Trophoblast cell (in vitro differentiated cells and primary cell): Measurements from ENCODE around the gene GRM5.

ENCODE experiments used
- DNase-seq, 2 donors: peaks; one replicate each; pipeline ENCODE4 v3.0.0-alpha.2; 2016
- H2AFZ ChIP-seq: 2 replicates; pipeline ENCODE4 v1.6.1; 2013; ENCODE audit warnings: low read length, moderate library complexity, mild to moderate bottlenecking; ENCODE audit not compliant: insufficient read depth, poor library complexity
- H2AK5ac ChIP-seq: 2 replicates; pipeline ENCODE4 v1.6.1; 2013; ENCODE audit warnings: mild to moderate bottlenecking, low read length
- H2BK120ac ChIP-seq: 2 replicates; pipeline ENCODE4 v1.6.1; 2013; ENCODE audit warnings: low read length, mild to moderate bottlenecking, moderate library complexity; ENCODE audit not compliant: insufficient read depth, poor library complexity
- H2BK12ac ChIP-seq: 2 replicates; pipeline ENCODE4 v1.6.1; 2013; ENCODE audit warnings: mild to moderate bottlenecking, low read length, moderate library complexity
- H2BK5ac ChIP-seq: 2 replicates; pipeline ENCODE4 v1.6.1; 2013; ENCODE audit warnings: low read length, low read depth, moderate library complexity, mild to moderate bottlenecking; ENCODE audit not compliant: poor library complexity
- H3K14ac ChIP-seq: 2 replicates; pipeline ENCODE4 v1.6.1; 2013; ENCODE audit warnings: mild to moderate bottlenecking, low read length
- H3K18ac ChIP-seq: 2 replicates; pipeline ENCODE4 v1.6.1; 2013; ENCODE audit warnings: mild to moderate bottlenecking, low read length
- H3K23ac ChIP-seq: 2 replicates; pipeline ENCODE4 v1.6.1; 2013; ENCODE audit warnings: low read length
- H3K27ac ChIP-seq: 2 replicates; pipeline ENCODE4 v1.5.1; 2013; ENCODE audit warnings: low read depth, mild to moderate bottlenecking, inconsistent platforms, low read length, moderate library complexity
- H3K27me3 ChIP-seq: 2 replicates; pipeline ENCODE4 v1.6.1; 2013; ENCODE audit warnings: inconsistent platforms, mild to moderate bottlenecking, low read length, moderate library complexity; ENCODE audit not compliant: insufficient read depth
- H3K36me3 ChIP-seq, 2 experiments: 1 replicate in 1 of 2; 2 replicates in 1 of 2; pipeline ENCODE4 v1.6.1; 2013; ENCODE audit warnings: low read length in 2 of 2, mild to moderate bottlenecking in 2 of 2, moderate library complexity in 1 of 2; ENCODE audit not compliant: insufficient read depth in 2 of 2, control insufficient read depth in 1 of 2
- H3K4ac ChIP-seq: 2 replicates; pipeline ENCODE4 v1.6.1; 2013; ENCODE audit warnings: low read depth, mild to moderate bottlenecking, low read length, moderate library complexity
- H3K4me1 ChIP-seq, 2 experiments: 1 replicate in 1 of 2; 2 replicates in 1 of 2; pipeline ENCODE4 v1.6.1; 2013; ENCODE audit warnings: low read length in 2 of 2, mild to moderate bottlenecking in 2 of 2, moderate library complexity in 1 of 2; ENCODE audit not compliant: insufficient read depth in 2 of 2, control insufficient read depth in 1 of 2
- H3K4me2 ChIP-seq: 2 replicates; pipeline ENCODE4 v1.6.1; 2013; ENCODE audit warnings: inconsistent platforms, mild to moderate bottlenecking, low read length, moderate library complexity
- H3K4me3 ChIP-seq: 2 replicates; pipeline ENCODE4 v1.5.1; 2013; ENCODE audit warnings: mild to moderate bottlenecking, low read depth, low read length, inconsistent platforms
- H3K79me1 ChIP-seq: one replicate; pipeline ENCODE4 v1.6.1; 2013; ENCODE audit warnings: low read length
- H3K79me2 ChIP-seq: 2 replicates; pipeline ENCODE4 v1.6.1; 2013; ENCODE audit warnings: low read length, mild to moderate bottlenecking; ENCODE audit not compliant: control insufficient read depth, insufficient read depth, poor library complexity
- H3K9ac ChIP-seq: 2 replicates; pipeline ENCODE4 v1.6.1; 2013; ENCODE audit warnings: mild to moderate bottlenecking, low read length
- H3K9me3 ChIP-seq: 2 replicates; pipeline ENCODE4 v1.6.1; 2013; ENCODE audit warnings: low read depth, mild to moderate bottlenecking, control low read depth, inconsistent platforms, low read length; ENCODE audit not compliant: insufficient read depth
- H4K12ac ChIP-seq: 2 replicates; pipeline ENCODE4 v1.6.1; 2013; ENCODE audit warnings: low read depth, mild to moderate bottlenecking, low read length, moderate library complexity
- H4K8ac ChIP-seq: 2 replicates; pipeline ENCODE4 v1.6.1; 2013; ENCODE audit warnings: low read depth, mild to moderate bottlenecking, low read length, moderate library complexity
- H4K91ac ChIP-seq: one replicate; pipeline ENCODE4 v1.6.1; 2013; ENCODE audit warnings: low read depth, mild to moderate bottlenecking, low read length, moderate library complexity
- WGBS: extraction: QIAGEN DNeasy Blood & Tissue Kit; methylation state at CpG from one replicate; pipeline ENCODE4 v1.1.7; 2013; ENCODE audit warnings: missing lambda C conversion rate; ENCODE audit not compliant: insufficient read length, insufficient coverage; ENCODE audit errors: extremely low coverage; 5-methylcytosine and 5-hydroxymethylcytosine counted together

Gene GRM5

DNA sequence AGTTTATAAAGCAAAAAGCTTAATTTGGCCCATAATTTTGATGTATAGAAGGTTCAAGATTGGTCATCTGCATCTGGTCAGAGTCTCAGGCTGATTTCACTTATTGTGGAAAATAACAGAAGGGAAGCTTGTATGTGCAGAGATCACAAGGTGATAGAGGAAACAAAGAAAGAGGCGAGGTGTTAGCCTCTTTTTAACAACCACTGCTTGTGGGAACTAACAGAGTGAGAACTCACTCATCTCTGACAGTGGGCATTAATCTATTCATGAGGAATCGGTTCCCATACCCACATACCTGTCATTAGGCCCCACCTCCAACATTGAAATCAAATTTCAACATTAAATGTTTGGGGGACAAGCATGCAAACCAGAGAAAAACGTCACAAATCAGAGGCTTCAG, 250.3 kb downstream of the GRM5 start:
- WGBS, result no CpG with 5 or more reads among the region's 3 CpGs
- no peak overlapping the region for H3K27ac ChIP-seq
- no peaks in the 10 kb centered on the region for H3K27me3 ChIP-seq
- no peaks in the 10 kb centered on the region for H3K4me1 ChIP-seq
- no peak overlapping the region for H4K12ac ChIP-seq
- no peaks in the 10 kb centered on the region for H3K79me1 ChIP-seq
- H3K23ac ChIP-seq, result no peak overlapping the region
- no peak overlapping the region for H3K4ac ChIP-seq
- no peak overlapping the region for H3K14ac ChIP-seq
- no peak overlapping the region for H2AK5ac ChIP-seq
- no peak overlapping the region for H2BK120ac ChIP-seq
- no peaks in the 10 kb centered on the region for H3K9me3 ChIP-seq
- no peak overlapping the region for H4K91ac ChIP-seq
- H3K79me2 ChIP-seq, result no peaks in the 10 kb centered on the region
- H4K8ac ChIP-seq, result no peak overlapping the region
- no peak overlapping the region for H2BK5ac ChIP-seq
- no peak overlapping the region for H3K4me3 ChIP-seq
- H2BK12ac ChIP-seq, result no peak overlapping the region
- no peak overlapping the region for H2AFZ ChIP-seq
- H3K36me3 ChIP-seq, result no peaks in the 10 kb centered on the region
- no peak overlapping the region for H3K9ac ChIP-seq
- no peak overlapping the region for H3K4me2 ChIP-seq
- no peak for DNase-seq
- H3K18ac ChIP-seq, result no peak overlapping the region

- Histone ChIP-seq H3K23ac (no peak overlapping the region), H3K18ac (no peak overlapping the region), H3K9ac (no peak overlapping the region), H3K36me3 (no peaks in the 10 kb centered on the region), H3K79me2 (no peaks in the 10 kb centered on the region), H3K14ac (no peak overlapping the region), H3K27ac (no peak overlapping the region), H4K12ac (no peak overlapping the region), H3K27me3 (no peaks in the 10 kb centered on the region), H4K91ac (no peak overlapping the region), H3K4me3 (no peak overlapping the region), H2AFZ (no peak overlapping the region), H2AK5ac (no peak overlapping the region), H3K79me1 (no peaks in the 10 kb centered on the region), H3K4ac (no peak overlapping the region), H2BK5ac (no peak overlapping the region), H3K4me2 (no peak overlapping the region), H4K8ac (no peak overlapping the region), H3K9me3 (no peaks in the 10 kb centered on the region), H2BK120ac (no peak overlapping the region), H2BK12ac (no peak overlapping the region), H3K4me1 (no peaks in the 10 kb centered on the region)
- no CpG with 5 or more reads among the region's 1 CpG for WGBS
- DNase-seq, result no peak
These were observed 251.7 kb downstream of the GRM5 start for GRCh38 chr11:88814076-88814475.

DNA sequence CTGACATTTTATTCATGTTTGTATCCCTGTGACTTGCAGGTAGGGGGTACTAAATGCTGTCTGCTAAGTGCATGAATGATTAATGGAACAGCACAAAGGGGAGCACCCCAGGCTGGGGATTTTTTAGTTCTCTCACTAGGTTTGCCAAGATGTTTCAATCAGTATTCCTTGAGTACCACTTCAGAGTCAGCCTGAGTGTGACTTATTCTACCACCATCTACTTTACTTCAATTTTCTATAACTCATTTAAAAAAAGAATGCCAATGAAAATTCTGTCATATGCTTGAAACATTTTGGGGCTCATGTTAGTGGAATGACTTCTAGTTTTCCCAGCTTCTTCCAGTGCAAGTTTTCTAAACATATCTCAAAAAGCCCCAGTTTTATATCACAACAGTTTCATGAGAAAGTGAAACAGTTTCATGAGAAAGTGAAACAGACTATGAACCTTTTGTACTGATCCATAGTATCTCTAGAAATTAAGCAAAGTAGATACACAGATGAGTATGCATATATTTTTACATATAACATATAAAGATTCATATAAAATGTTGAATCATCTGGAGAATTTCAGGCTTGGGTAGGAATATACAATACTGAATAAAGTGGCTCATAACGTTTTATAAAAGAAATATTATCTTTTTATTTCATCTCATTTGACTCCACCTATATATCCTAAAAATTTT, 252.4 kb downstream of the GRM5 start:
- Histone ChIP-seq H3K4me3 (no peak overlapping the region), H2BK12ac (no peak overlapping the region), H3K4me1 (no peaks in the 10 kb centered on the region), H3K23ac (no peak overlapping the region), H3K4ac (no peak overlapping the region), H3K9me3 (no peaks in the 10 kb centered on the region), H3K18ac (no peak overlapping the region), H2AFZ (no peak overlapping the region), H4K8ac (no peak overlapping the region), H4K12ac (no peak overlapping the region), H3K14ac (no peak overlapping the region), H3K27ac (no peak overlapping the region), H3K79me1 (no peaks in the 10 kb centered on the region), H3K27me3 (no peaks in the 10 kb centered on the region), H2BK5ac (no peak overlapping the region), H2BK120ac (no peak overlapping the region), H3K9ac (no peak overlapping the region), H4K91ac (no peak overlapping the region), H3K79me2 (no peaks in the 10 kb centered on the region), H3K4me2 (no peak overlapping the region), H3K36me3 (no peaks in the 10 kb centered on the region), H2AK5ac (no peak overlapping the region)
- DNase-seq, result no peak
- no CpG with 5 or more reads among the region's 1 CpG for WGBS

GRCh38 chr11:88810420-88811097, 255.2 kb downstream of the GRM5 start:
- Histone ChIP-seq H3K18ac (no peak overlapping the region), H2AK5ac (no peak overlapping the region), H4K12ac (no peak overlapping the region), H3K36me3 (no peaks in the 10 kb centered on the region), H3K27ac (no peak overlapping the region), H3K4ac (no peak overlapping the region), H3K27me3 (no peaks in the 10 kb centered on the region), H2BK12ac (no peak overlapping the region), H3K4me2 (no peak overlapping the region), H3K9me3 (no peaks in the 10 kb centered on the region), H3K23ac (no peak overlapping the region), H3K9ac (no peak overlapping the region), H4K91ac (no peak overlapping the region), H3K79me1 (no peaks in the 10 kb centered on the region), H2BK120ac (no peak overlapping the region), H2AFZ (no peak overlapping the region), H3K4me1 (no peaks in the 10 kb centered on the region), H2BK5ac (no peak overlapping the region), H3K14ac (no peak overlapping the region), H4K8ac (no peak overlapping the region), H3K79me2 (no peaks in the 10 kb centered on the region), H3K4me3 (no peak overlapping the region)
- no peak for DNase-seq
- no CpG with 5 or more reads among the region's 3 CpGs for WGBS
